Endothelial cell of umbilical vein (primary cell): Measurements from ENCODE around the gene CAPN12.

Experiments used
- EZH2 ChIP-seq: IDR thresholded peaks from 2 replicates; pipeline ENCODE4 v1.6.1; 2012; ENCODE audit warnings: borderline replicate concordance, low read depth, mild to moderate bottlenecking, moderate library complexity, low read length, inconsistent platforms; ENCODE audit not compliant: severe bottlenecking
- POLR2A ChIP-seq: IDR thresholded peaks from 2 replicates; pipeline ENCODE4 v1.6.1; 2012; ENCODE audit warnings: low read depth, mild to moderate bottlenecking, control low read depth, low read length
- TF ChIP-seq, protein P1 (sequence below), 2 donors: IDR thresholded peaks; 1 replicate in 1 of 2; 2 replicates in 1 of 2; pipeline ENCODE4 v1.5.1; 2011; ENCODE audit warnings: low read length in 2 of 2, mild to moderate bottlenecking in 2 of 2, moderate library complexity in 2 of 2, control low read depth in 1 of 2, inconsistent platforms in 1 of 2, low read depth in 1 of 2; ENCODE audit not compliant: insufficient read depth in 1 of 2; ENCODE audit errors: extremely low read depth in 1 of 2

DNA sequence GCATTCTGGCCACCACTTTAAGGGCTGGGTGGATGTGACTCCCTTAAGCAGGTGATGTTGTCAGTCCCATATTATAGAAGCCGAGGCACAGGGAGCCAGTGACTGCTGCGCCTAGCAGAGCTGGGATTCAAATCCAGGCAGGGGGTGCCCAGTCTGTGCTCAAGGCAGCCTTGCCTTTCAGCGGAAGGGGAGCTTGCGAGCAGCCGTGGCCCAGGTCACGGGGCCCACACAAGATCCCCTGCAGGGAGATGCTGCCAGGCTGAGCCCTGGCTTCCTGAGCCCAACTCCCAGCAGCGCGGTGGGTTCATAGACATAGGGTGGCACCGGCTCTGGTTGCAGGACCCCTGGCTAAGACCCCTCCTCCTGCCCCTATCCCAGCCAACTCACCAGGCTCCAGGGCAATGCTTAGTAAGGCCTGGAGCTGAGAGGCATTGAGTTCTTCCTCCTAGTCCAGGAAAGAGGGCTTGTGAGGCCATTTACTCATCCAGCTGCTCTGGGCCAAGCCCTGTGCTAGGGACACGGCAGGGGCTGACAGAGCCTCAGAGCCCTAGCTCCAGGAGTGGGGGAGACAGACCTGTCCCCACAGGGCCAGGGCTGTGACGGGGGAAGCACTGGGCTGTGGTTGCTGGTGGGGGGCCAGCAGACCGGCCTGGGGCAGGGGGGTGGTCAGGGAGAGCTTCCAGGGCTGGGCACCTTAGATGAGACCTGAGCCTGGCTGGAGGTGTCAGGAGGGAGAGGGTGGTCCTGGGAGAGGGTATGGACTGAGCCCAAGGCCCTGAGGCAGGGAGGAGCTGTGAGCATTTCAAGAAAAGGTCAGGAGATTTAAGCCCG is 9.6 kb downstream of the CAPN12 start:
- TF ChIP-seq, protein P1, sequence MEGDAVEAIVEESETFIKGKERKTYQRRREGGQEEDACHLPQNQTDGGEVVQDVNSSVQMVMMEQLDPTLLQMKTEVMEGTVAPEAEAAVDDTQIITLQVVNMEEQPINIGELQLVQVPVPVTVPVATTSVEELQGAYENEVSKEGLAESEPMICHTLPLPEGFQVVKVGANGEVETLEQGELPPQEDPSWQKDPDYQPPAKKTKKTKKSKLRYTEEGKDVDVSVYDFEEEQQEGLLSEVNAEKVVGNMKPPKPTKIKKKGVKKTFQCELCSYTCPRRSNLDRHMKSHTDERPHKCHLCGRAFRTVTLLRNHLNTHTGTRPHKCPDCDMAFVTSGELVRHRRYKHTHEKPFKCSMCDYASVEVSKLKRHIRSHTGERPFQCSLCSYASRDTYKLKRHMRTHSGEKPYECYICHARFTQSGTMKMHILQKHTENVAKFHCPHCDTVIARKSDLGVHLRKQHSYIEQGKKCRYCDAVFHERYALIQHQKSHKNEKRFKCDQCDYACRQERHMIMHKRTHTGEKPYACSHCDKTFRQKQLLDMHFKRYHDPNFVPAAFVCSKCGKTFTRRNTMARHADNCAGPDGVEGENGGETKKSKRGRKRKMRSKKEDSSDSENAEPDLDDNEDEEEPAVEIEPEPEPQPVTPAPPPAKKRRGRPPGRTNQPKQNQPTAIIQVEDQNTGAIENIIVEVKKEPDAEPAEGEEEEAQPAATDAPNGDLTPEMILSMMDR (IDR thresholded peaks at IDR 0.05; ENCODE audit: extremely low read depth in 1 of 2, insufficient read depth in 1 of 2, low read depth in 1 of 2, low read length in 2 of 2): no peak
- TF ChIP-seq POLR2A (no peak), EZH2 (no peak)
